ENCODE measurements around the gene XYLT2. TPM values are rescaled to one million over a fixed set of nuclear protein-coding genes. Genes with fewer than 3 reads are reported as not detected.

The XYLT2 gene
- total and polyA plus RNA-seq, 9 of the 15 experiments (the other 6 are each of a cell fraction or from before 2014, with no cell fraction given), result 0.63 to 9.1 (median 4.3) TPM

DNA sequence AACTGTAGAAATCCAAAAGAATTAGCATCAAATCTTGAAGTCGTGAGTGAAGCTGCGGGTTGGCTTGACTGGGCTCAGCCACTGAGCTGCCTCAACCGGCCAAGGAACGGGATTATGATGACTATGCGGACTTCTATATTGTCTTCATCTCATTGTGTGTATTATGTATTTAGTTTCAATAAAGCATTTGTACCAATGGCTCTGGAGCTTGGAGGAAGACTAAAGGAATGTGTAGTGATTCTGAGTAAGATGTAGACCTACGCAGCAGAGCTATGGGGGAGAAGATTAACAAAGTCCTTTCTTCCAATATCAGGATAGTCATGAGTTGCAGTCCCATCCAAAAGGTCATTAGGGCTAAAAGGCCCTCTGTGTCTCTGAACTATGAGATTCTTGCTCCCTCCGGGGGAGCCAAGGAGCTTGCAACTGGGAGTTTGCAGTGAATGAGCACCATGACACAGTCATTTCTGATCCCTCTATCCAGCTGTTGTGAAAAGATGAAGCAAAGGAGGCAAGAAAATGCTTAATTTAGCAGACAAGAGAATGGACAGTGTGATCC lies 35.4 kb downstream of the XYLT2 start:
- Histone ChIP-seq H3K27ac (ENCODE audit: extremely low read depth, low read depth, low read length) (no peak overlapping the region), H3K27me3 (ENCODE audit: control insufficient read depth in 2 of 2, insufficient read depth in 2 of 2, low read length in 2 of 2) (no peaks in the 10 kb centered on the region), H3K9me1 (ENCODE audit: control insufficient read depth, insufficient read depth, low read length) (no peaks in the 10 kb centered on the region), H4K20me1 (replicated peaks; ENCODE audit: control insufficient read depth, insufficient read depth, low read length) (no peaks in the 10 kb centered on the region), H3K4me1 (replicated peaks in 1 of 2; ENCODE audit: control insufficient read depth in 2 of 2, insufficient read depth in 2 of 2, low read length in 2 of 2) (peaks cover 0 to 4% of the 10 kb centered on the region in 2 experiments; a peak in 1 of 5 replicates), H3K79me2 (ENCODE audit: control insufficient read depth, insufficient read depth, low read length) (no peaks in the 10 kb centered on the region), H3K9me3 (replicated peaks; ENCODE audit: control insufficient read depth, insufficient read depth, low read depth, low read length) (no peaks in the 10 kb centered on the region), H3K4me3 (no peak overlapping the region), H3K4me2 (ENCODE audit: insufficient read depth, low read length) (no peak overlapping the region), H3K9ac (ENCODE audit: insufficient read depth in 1 of 2, low read depth in 2 of 2, low read length in 2 of 2) (no peak overlapping the region), H2AFZ (ENCODE audit: low read depth, low read length) (no peak overlapping the region), H3K36me3 (ENCODE audit: control insufficient read depth, insufficient read depth, low read length) (peaks cover 84% of the 10 kb centered on the region)
- intact Hi-C loops (cut with micrococcal nuclease), result no loop called here
- POLR2A ChIA-PET, result interaction anchor here (0.6 to 13.4 kb wide), 5 partner anchors 10 to 304 kb away, joined by 3 to 129 read pairs (median 8); partner anchors contain the start of gene LRRC59
- BruUV-seq (replicated peaks), result no TSS peak
- CTCF ChIA-PET (ENCODE audit: low intra/inter-chr PET ratio), result no interaction called here
- in situ Hi-C loops (cut with MboI), result no loop called here
- TF ChIP-seq, protein P1, sequence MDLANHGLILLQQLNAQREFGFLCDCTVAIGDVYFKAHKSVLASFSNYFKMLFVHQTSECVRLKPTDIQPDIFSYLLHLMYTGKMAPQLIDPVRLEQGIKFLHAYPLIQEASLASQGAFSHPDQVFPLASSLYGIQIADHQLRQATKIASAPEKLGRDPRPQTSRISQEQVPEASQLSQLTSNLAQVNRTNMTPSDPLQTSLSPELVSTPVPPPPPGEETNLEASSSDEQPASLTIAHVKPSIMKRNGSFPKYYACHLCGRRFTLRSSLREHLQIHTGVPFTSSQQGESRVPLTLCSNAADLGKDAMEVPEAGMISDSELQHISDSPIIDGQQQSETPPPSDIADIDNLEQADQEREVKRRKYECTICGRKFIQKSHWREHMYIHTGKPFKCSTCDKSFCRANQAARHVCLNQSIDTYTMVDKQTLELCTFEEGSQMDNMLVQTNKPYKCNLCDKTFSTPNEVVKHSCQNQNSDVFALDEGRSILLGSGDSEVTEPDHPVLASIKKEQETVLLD (IDR thresholded peaks at IDR 0.05), result no peak
- TF ChIP-seq CHAMP1 (IDR thresholded peaks at IDR 0.05) (no peak), PRPF4 (IDR thresholded peaks at IDR 0.05; ENCODE audit: insufficient read depth, low read depth, low read length, poor library complexity, severe bottlenecking) (no peak), SMARCE1 (IDR thresholded peaks at IDR 0.05) (no peak), ZNF316 (IDR thresholded peaks at IDR 0.05) (peak; percentile 53; the same call in 1 of the 2 replicates), C11orf30 (IDR thresholded peaks at IDR 0.05; ENCODE audit: low read depth) (peak; percentile 49; the same call in 1 of the 2 replicates), HDAC6 (IDR thresholded peaks at IDR 0.05; ENCODE audit: low read depth, low read length) (no peak), RBFOX2 (IDR thresholded peaks at IDR 0.05; ENCODE audit: low read depth, low read length) (0 out of 2 replicates have a peak, but pooled peaks have one; percentile 20), BMI1 (IDR thresholded peaks at IDR 0.05; ENCODE audit: low read length) (no peak), ZBTB11 (CRISPR knock-in tag; IDR thresholded peaks at IDR 0.05) (no peak), TBL1XR1 (IDR thresholded peaks at IDR 0.05; ENCODE audit: low read length in 2 of 2) (no peak), FOXJ3 (CRISPR knock-in tag; IDR thresholded peaks at IDR 0.05) (no peak), ADNP (tag; IDR thresholded peaks at IDR 0.05) (no peak), MCM7 (IDR thresholded peaks at IDR 0.05) (no peak)
- ATAC-seq (peak; percentile 48), DNase-seq (ENCODE audit: extremely low read depth in 1 of 4, low spot score in 3 of 4) (no peak), FAIRE-seq (peak; percentile 15)
- WGBS (ENCODE audit: insufficient coverage, low coverage, missing lambda C conversion rate), result 89% methylated on average over 7 of the region's 7 CpGs

Measured in K562 (cell line).